GM12801 (cell line): ENCODE results near the gene AKAP6.

ENCODE experiments used
- TF ChIP-seq, protein P1 (sequence below): IDR thresholded peaks from one replicate; pipeline ENCODE4 v1.5.1; 2011; ENCODE audit warnings: control low read depth; ENCODE audit not compliant: insufficient read length; ENCODE audit errors: extremely low read depth

AKAP6 gene

DNA sequence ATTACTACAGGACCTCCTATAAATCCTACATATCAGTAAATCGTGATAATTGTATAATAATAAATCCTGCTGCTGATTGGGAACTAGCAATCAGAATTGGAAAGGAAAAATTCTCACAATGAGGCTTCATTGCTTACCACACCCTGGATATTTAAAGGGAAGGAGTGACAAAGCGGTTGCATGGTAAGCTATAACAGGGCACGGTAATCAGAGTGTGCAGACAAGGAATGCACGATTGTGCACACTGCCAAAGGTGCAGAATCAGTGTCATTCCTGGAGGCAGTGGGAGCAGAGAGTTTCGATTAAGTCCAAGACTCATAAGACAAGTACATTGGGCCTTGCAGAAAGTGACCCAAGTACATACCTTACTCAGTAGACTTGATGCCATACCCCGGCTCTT lies 332.1 kb downstream of the AKAP6 start:
- TF ChIP-seq, protein P1, sequence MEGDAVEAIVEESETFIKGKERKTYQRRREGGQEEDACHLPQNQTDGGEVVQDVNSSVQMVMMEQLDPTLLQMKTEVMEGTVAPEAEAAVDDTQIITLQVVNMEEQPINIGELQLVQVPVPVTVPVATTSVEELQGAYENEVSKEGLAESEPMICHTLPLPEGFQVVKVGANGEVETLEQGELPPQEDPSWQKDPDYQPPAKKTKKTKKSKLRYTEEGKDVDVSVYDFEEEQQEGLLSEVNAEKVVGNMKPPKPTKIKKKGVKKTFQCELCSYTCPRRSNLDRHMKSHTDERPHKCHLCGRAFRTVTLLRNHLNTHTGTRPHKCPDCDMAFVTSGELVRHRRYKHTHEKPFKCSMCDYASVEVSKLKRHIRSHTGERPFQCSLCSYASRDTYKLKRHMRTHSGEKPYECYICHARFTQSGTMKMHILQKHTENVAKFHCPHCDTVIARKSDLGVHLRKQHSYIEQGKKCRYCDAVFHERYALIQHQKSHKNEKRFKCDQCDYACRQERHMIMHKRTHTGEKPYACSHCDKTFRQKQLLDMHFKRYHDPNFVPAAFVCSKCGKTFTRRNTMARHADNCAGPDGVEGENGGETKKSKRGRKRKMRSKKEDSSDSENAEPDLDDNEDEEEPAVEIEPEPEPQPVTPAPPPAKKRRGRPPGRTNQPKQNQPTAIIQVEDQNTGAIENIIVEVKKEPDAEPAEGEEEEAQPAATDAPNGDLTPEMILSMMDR, result no peak

DNA sequence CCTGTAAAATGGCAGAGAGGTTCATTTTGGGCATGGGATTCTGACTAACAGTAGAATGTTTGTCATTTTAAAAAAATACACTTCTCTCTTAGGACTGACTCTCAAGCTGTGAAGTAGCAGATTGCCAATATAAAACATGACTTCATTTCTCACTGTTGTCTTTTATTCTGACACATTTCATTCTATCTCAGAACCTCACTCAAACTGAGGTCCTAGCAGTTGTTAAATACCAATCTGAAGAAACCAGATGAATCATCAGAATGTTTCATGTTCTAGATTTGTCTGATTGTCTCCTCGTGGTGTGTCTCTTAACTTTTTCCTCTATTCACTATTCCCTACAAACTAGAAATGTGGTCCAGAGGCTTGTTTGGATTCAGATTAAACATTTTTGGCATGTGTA lies 333.1 kb downstream of the AKAP6 start:
- TF ChIP-seq, protein P1, result no peak

DNA sequence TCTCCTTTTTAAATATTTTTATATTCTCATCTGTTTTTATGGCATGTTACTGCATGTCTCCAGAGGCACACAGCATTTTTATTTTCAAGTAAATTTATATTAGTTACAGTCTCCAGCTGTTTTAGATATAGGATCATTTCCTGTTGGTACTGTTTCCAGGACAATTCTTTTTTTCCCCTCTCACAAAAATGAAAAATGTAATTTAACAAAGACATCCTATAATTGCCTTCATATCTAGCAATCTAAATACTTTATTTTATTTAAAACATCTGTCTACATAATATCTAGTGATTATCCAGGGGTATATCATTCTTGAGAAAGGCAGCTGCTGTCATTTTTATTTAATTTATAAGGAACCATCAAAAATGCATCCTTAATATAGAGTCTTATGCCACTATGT lies 337.2 kb downstream of the AKAP6 start:
- TF ChIP-seq, protein P1, result no peak

DNA sequence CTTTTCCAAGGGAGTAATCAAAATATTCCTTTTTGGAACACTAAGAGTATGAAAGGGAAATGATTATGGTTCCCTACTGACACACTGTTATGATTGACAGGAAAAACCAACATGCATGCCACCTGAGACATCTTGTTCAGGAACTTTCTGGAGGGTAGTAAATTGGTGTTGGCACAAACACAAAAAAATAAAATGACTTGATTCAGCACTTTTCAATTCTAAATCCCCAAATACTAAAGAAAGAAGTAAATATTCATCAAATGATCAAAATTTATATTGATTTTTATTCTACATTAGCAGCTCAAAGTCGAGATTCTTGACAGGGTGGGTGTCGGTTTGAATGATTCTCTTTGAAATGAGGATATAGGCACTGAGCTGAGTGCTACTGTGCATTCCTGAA lies 338.2 kb downstream of the AKAP6 start:
- TF ChIP-seq, protein P1, result no peak

DNA sequence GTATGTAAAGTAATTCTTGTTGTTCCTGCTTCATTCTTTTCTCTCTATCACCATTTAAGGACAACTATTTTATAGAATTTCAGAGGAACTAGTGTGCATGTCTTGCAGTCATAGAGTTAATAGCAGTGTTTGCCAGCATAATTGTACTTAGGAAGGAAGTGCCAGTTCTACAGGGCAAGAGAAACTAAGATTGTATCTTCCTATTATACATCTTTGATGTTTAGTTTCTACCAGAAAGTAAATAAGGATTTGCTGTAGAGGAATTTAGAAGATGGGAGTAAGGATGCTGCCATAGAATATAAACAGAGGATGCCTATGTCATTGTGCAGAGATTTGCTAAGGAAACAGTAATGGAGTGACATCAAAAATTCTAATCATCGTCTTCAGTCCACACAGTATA lies 338.7 kb downstream of the AKAP6 start:
- TF ChIP-seq, protein P1, result no peak

DNA sequence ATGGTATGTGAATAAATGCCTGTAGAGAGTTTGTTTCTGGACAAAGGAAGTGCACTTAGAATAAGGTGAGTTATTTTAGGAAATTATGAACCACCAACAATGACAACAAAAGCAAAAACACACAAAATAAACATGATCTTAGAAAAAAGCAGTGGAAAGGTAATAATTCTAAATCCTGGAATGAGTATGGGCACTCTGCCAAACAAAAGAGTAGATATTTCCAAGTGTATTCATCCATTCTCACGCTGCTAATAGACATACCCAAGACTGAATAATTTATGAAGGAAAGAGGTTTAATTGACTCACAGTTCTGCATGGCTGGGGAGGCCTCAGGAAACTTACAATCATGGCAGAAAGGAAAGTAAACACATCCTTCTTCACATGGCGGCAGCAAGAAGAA lies 340.3 kb downstream of the AKAP6 start:
- TF ChIP-seq, protein P1, result no peak

DNA sequence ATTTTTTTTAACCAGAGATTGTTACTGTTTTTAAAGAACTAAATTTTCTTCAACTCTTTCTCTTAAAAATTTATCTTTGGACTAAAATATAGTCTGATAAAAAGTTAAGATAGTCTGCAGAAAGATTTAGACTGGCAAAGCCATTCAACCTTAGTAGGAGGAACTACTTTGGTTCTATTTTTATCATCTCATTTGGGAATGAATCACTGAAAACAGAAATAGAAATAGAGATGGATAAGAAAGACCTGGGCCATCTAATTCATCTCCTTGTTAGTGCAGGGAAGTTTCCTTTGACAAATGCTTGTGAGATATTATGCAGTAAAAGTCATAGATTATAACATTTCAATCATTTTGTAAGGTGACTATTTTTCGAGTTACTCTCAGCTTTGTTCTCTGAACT lies 346.3 kb downstream of the AKAP6 start:
- TF ChIP-seq, protein P1, result no peak
